GM12872 (cell line): ENCODE results near the gene PDZD7.
A peak's percentile ranks its signal among the peaks of the same experiment; 100 is the strongest.

ENCODE experiments used
- TF ChIP-seq, protein P1 (sequence below): IDR thresholded peaks from 3 replicates; pipeline ENCODE4 v1.5.1; 2011; ENCODE audit warnings: low read depth, mild to moderate bottlenecking, low read length, moderate library complexity; ENCODE audit not compliant: insufficient read depth

Gene PDZD7

DNA sequence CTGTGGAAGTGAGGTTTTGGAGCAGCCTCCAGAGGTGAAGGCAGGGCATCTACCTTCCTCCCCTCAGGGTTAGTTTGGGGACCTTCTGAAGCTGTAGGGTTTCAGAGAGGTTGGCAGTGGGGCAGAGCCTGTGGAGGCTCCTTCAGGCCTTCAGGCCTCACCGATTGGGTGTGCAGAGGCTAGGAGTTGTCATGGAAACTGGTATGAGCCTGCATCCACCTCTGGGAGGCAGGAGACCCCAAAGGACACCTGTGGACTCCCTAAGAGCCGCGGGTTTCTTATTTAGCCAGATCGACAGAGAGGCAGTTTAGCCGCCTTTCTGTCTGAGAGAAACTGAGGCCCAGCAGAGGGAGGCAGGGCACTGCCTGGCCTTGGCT, 29.3 kb downstream of the PDZD7 start:
- TF ChIP-seq, protein P1, sequence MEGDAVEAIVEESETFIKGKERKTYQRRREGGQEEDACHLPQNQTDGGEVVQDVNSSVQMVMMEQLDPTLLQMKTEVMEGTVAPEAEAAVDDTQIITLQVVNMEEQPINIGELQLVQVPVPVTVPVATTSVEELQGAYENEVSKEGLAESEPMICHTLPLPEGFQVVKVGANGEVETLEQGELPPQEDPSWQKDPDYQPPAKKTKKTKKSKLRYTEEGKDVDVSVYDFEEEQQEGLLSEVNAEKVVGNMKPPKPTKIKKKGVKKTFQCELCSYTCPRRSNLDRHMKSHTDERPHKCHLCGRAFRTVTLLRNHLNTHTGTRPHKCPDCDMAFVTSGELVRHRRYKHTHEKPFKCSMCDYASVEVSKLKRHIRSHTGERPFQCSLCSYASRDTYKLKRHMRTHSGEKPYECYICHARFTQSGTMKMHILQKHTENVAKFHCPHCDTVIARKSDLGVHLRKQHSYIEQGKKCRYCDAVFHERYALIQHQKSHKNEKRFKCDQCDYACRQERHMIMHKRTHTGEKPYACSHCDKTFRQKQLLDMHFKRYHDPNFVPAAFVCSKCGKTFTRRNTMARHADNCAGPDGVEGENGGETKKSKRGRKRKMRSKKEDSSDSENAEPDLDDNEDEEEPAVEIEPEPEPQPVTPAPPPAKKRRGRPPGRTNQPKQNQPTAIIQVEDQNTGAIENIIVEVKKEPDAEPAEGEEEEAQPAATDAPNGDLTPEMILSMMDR = no peak

DNA sequence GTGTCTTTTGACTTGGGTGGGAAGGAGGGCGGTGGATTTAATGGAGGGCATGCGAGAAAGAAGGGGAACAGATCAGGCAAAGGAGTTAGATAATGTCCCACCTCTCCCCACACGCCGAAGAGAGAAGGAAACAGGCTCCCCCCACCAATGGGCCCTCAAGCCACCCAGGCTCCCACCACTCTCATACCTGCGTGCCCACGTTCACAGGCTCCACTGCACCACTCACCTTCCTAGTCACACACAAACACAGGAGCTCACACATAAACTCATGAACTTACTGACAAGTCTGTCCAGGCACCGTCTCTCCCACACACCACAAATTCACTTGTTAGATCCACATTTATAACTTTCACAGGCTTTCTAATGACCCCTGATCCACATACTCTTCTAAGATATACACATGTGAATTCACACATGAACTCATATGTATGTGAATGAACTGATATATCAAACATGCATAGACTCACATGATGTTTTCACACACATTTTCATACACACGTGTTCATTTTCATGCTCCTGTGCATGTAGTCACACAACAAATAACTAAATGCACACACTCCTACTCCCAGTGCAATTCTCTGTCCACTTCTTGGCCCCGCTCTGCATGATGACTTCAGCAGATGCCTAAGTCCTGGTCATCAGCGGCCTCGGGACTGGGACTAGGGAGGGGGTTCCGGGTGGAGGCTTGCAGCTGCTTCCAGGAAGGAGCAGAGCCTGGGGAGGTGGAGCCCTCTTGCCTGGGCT, 29.8 kb downstream of the PDZD7 start:
- TF ChIP-seq, protein P1 = no peak

DNA sequence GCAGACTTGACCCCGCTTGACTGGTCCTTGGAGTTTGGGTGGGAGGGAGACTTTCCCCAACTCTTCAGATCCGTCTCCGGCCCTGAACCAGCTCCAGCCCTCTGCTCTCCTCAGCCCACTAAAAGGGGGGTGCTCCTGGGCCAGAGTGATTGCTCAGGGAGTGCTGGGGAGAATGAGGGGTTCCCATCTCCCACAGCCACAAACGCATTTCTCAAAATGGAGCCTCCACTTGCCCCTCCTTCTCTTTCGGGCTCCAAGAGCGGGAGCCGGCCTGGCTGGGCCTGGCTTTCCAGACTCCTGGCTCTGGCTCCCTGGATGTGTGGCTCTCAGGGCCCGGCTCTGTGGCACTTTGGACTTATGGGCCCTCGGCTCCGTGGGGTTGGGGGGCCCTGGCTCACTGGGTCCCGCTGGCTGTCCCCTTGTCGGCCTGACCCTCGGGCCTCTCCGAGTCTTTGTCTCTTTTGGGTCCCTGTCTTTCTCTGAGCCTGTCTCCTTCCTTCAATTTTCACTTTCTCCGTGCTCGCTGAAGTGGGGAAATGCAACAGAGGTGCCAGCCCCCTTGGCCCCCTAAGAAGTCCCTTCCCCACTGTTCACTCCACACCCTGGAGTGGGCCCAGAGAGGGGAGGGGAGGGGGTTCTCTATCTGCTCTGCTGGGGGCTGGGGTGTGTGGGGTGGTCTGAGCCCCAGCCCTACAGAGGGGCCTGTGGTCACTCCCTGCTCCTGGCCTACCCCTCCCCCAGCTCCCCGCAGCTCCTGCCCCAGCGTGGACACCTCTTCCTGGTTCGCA, 30.6 kb downstream of the PDZD7 start:
- TF ChIP-seq, protein P1 = no peak

DNA sequence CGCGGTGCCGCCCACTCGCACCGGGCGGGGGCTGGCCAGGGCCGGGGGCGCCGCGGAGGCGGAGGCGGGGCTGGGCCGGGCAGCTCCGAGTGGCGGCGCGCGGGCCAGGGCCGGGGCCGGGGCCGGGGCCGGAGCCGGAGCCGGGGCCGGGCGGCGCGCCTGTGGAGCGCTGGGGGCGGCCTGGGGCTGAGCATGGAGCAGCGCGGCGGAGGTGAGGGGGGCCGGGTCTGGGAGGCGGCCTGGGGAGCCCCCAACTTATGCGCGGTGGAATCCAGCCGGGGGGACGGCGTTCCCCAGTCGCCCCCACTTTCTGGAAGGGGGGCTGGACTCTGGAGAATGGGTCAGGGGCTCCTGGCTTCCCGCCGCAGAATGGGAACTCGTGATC, 31.2 kb downstream of the PDZD7 start, which contains the start of gene LZTS2:
Gene LZTS2, plus strand, starts transcription at position 67 of the 385 bp plus-strand sequence. CDS start 2,731 bp downstream, outside the sequence.
- TF ChIP-seq, protein P1 = no peak

DNA sequence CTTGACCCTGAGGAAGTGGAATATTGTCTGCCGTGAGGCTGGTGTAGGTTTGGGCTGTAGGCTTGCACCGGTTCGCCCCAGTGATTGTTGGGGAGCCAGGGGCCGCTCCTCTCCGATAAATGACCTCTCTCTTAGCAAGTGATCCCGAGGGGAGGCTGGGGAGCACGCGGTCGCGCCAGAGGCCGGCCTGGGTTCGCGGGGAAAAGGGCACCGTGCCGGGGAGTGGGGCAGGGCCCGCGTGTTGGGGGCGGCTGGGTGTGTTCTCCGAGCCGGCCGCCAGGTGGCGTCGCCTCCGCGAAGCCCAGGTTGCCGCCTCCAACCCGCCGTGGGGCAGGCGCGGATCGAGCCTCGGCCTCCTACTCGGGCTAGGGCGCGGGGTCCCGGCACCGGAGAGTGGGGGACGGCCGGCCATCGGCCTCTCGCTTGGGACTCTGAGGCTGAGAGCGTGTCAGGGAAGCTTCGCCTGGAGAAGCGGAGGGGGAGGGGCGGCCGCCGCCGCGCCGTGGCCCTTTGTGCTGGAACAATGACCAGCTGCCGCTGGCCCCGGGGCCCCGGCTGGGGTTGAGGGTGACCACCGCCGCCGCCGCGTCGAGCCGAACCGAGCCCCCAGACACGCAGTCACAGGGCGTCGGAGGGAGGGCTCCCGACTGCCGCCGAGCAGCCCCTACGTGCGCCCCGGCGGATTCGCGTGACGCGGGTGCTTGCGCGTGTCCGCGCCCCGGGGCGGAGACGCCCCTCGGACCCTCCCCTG, 31.8 kb downstream of the PDZD7 start:
- TF ChIP-seq, protein P1 = peak; percentile 81

DNA sequence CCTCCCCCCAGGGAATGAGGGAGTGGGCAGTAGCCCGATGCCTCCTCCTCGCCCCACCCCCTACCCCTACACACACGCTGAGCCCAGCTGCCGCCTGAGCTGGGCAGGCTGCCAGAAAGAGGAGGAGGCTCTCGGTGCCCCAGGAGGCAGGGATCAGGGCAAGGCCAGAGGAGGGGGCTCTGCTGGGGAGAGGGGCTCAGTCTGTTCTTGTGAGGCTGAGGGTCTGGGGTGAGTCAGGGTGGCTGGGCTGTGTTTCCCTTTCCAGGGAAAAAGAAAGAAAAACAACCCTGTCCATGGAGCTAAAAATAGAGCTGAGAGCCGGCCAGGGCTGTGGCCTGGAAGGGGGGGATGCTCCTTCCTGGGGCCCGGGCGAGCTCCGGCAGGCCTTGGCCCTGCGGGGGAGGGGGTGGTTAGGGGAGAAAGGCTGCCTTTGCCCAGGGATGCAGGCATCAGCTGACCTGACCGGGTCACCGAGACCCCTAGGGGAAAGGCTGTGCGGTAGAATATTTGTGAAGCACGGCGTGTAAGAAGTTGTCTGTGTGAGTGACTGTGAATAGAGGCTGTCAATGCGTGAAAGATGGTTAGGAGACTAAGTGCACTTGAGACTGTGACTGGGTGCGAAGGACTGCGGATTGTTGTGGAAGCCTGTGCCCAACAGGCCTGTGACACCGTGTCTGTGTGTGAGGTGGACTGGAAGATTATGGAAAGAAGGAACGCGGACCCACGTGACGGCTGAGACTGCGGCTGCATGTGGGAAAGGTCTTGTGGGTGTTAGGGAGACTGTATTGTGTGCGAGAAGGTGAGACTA, 32.5 kb downstream of the PDZD7 start:
- TF ChIP-seq, protein P1 = no peak
